AG08396 (cell line): Measurements from ENCODE around the gene KRT17.

ENCODE experiments used
- DNase-seq: peaks from one replicate; pipeline ENCODE4 v3.0.0; 2012; ENCODE audit warnings: low spot score, mixed read lengths

Gene KRT17

DNA sequence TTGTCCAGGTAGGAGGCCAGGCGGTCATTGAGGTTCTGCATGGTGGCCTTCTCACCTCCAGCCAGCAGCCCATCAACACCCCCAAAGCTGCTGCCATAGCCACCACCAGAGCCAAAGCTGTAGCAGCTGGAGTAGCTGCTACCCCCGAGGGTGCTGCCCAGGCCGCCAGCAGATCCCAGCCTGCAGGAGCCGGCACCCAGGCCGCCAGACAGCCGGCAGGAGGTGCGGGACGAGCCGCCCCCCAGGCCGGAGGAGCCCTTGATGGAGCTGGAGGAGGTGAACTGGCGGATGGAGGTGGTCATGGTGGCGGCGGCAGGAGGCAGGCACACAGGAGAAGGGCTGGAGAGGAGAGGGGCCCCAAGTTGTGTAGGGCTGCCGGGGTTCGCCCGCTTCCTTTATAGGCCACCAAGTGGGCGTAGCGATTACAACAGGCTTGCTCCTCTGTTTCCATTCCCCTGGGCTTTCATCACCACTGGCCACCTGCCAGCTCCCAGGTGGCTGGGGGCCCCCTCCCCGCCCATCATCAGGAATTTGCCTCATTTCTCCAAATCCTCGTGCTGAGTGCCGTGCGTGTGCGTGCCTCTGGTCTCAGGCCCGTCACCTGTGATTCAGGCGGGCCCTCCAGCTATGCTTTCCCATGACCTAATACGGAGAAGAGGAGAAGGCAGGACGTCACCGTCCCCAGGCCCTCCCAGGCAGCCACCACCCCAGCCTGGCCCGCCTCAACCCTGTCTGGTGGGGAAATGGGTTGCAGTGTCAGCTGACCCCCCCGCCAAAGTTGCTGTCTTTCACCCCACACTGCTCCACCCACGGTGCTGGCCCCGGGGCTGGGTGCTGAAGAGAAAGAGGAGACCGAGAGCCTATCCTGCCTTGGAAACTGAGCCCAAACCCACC is at the start of gene KRT17:
Gene KRT17 (minus strand): TSS at position 368 of the 894 bp plus-strand sequence. CDS start 66 bp downstream, at position 302.
- no peak for DNase-seq

DNA sequence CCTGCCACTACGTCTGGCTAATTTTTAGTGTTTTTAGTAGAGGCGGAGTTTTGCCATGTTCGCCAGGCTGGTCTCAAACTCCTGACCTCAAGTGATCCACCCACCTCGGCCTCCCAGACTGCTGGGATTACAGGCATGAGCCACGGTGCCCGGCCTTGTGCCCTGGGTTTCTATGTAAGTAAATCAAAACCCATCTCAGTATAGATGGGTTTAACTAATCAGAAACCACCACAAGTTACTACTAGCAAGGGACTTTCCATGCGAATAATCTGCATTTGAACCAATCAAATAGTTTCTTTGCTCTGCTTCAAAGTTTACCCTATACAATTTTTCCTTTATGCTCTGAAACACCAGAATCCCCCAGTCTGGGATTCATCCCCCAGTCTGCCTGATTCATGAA is 47.8 kb upstream of the KRT17 start:
- no peak for DNase-seq

DNA sequence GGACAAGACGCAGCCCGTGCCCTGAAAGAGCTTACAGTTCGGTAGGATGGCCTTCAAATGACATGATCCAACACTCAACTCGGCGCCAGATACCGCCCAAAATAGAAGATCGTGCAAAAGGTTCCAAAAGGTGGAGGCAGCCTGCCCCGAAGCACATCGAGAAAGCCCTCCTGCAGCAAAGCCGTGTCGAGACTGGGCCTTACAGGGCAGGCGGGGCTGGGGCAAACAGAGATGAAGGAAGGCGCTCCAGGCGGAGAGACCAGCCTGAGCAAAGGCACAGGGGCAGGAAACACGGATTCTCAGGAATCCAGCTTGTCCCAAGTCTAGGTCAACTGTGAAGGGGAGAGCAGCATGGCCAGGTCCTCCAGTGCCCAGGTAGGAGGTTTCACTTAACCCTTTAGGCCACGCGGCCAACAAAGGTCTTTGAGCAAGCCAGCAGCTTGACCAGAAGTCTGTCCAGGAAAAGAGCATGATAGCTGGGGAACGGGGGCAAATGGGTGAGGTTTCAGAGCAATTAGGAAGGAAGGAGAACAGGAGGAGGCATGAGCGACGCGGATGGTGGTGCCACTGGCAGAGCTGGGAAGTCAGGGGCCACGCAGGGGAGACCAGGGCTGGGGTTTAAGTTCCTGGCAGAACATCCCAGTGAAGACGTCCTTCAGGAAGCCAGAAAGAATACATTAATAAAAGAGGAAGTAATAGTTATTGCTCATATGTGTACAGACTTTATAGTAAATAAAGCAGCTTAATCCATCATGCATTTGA is 43.1 kb upstream of the KRT17 start:
- no peak for DNase-seq

DNA sequence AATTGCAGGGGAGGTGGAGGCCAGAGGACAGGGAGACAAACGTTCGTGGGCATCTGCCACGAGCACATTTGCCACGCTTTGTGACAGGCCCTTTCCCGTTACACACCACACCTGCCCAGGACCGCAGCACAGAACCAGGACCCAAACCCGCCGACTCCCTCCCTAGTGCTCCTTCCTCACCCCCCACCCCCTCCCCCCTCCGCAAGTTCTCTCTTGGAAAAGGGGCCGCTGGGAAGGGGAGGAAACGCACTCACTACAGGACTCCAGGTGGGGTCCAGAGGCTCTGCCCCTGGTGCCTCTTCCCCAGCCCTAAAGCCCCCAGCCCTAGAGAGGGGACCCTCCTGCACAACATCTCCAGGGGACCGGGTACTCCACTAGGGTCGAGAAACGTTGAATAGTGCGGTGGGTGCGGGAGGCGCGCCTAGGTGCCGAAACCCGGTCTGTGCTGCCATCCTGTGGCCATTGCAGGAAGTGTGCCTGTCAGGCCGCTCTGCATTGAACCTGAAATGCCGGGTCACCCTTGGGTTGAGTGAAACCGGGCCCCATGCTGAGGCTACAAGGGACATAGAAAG is 42.4 kb upstream of the KRT17 start:
- peak; percentile 86 for DNase-seq

DNA sequence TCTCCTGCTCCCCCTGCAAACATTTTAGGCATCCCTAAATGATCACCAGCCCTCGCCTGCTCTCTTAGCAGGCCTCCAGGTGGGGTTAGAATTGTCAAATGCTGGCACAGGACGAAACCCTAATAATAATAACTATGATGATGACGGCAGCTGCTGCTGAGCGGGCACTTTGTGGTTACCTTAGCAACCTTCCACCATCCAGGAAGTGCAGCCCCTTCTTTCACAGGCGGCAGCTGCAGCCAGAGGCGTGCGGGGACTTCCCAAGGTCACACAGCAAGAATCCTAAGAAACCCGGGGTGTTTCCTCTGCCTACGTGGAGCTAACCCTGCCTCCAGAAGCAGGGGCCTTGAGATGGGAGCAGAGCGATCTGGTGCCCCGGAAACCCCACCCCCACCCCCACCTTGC is 41.9 kb upstream of the KRT17 start:
- no peak for DNase-seq

DNA sequence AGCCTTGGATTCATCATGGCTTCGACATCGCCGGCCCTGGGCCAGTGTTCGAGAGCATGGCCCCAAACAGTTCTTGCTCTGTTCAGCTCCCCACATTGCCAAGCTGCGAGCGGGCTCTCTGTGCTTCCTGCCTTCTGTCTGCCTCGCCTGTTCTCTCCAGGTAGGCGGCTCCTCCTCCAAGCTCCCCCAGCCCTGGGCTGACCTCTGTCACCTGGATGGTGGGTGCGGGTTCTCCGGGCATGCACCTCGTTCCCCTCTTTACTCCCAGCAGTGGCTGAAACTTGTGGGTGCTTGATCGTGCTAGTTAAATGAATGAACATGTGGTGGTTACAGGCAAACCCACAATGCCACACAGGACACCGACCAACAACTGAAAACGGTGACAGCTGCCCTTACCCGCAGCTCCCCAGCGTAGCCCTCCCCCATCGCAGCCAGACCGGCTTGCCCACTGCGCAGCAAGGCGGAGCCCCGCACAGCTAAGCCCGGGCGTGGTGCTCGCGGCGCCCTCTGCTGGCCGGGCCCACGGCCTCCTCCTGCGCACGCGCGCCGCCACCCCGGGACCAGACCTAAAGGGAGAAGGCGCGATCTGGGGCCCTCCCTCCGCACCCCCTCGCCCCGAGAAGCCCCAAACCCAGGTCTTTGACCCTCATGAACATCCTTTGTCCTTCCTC is 41.3 kb upstream of the KRT17 start:
- peak; percentile 97 for DNase-seq

DNA sequence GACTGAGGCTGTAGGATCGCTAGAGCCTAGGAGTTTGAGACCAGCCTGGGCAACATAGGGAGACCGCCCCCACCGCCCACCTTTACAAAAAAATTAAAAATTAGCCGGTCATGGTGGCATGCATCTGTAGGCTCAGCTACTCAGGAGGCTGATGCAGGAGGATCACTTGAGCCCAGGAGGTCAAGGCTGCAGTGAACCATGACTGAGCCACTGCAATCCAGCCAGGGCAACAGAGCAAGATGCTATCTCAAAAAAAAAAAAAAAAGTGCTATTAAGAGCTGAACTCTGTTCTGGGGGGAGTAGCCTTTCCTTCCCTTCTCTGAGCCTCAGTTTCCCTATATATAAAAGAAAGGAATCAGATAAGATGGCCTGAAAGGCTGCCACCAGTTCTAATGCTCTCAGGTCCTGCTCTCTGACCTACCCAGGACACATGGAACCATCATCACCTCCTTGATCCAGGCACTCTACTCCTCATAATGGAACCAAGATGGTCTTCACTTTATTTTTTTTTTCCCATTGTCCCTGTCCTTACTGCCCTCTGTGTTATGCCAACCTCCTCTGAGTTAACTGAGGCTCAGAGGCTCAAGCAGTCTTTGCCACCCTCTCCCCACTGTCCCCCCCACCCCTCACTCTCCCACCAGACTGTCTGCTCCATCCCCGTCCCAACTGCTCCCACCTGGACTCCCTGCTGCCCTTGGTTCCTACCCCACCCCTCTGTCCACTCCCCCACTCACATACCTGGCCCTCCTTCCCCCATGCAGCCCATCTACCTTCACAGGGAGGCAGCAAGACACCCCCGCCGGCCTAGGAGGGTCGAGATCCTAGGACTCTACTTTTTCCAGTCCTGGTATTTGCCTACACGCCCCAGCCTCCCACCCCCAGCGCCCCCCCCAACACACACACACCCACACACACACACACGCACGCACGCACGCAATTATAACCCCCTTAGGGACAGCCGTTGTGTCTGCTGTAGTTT is 40.5 kb upstream of the KRT17 start:
- no peak for DNase-seq

DNA sequence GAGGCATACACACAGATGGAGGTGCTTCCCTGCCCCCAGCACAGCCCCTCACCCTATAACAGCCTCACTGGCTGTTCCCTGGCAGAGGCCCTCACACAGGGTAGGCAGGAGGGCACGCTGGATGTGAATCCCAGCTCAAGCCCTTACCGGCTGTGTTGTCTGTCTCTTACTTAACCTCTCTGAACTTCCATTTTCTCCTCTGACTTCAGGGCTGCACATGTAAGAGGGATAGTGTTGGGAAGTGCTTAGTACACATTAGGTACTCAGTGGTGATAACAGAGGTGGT is 39.7 kb upstream of the KRT17 start:
- no peak for DNase-seq

DNA sequence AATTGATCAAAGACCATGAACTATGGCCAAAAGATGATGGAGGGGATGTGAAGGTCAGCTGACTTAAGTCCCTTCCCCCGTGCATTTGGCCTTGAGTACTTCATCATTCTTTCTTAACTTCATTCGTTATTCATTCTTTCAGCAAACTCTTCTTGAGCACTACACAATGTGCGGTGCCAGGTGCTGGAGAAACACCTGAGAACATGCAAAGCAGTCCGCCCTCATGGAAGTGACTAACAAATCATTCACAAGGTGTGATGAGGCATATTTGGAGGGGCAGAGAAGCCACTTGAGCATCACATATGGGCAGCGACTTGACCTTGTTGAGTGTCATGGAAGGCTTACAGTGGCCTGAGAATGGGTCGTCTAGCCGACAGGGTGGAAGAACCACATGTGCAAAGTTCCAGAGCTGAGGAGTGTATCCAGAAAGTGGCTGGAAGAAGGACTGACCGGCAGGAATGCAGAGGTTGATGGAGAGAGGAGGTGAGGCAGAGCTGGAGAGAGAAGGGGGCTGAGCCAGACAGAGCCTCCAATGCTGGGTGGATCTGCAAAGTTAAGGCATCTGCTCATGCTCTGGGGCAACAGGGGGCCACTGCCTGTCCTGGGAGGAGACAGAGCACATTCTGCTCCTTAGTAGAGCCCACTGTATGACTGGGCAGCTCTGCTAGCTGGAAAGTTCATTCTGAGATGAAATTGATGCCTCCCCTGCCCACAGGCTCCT is 39.2 kb upstream of the KRT17 start:
- no peak for DNase-seq

DNA sequence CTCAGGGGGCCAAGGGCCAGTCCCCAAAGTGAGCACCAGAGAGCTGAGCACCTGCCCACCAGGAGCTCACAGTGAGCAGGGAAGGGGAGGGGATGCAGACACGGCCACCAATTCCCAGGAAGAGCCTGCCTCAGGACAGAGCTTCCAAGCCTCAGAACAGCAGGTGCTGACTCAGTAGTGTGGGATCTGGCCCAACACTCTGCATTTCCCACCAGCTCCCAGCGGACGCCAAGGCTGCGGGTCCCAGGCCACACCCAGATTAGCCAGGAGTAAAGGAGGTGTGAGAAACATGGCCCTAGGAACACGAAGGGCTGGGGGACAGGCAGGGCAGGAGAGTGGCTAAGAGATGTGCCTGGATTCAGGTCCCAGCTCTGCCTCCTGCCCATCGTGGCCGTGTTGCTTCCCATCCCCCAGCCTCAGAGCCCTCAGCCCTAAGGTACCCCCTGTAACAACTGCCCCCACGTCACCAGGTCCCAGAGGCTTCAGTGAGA is 35.9 kb upstream of the KRT17 start:
- no peak for DNase-seq

DNA sequence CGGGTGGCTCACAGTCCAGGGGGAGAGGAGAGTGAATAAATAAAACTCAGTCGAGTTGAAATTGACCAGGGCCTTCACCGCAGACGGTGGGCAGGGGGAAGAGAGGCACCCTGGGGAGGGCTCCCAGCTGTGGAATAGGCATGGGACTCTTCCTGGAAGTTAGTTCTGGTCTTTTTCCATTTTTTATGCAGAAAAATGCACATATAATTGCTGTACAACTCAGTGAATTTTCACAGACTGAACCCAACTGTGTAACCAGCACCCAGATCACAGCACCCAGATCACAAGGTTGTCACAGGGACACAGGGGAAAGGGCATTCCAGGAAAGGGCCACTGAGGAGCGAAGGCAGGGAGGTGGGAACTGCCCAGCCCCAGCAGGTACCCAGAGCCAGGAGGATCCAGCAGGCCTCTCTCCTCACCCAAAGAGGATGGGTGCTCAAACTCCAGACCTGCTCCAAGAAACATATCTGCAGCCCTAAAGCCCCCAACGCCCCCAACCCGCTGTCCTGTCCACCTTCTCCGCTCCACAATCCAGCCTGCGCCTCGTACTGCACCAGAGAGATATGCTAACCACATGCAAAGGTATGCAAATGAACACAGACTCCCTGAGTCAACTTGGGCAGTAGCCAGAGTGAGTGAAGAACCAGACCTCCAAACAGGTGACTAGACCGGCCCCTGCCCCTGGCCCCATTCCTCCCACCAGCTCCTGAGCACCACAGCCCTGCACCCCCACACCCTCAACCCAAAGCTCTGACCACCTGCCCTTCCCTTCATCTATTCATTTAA is 35.2 kb upstream of the KRT17 start:
- no peak for DNase-seq

DNA sequence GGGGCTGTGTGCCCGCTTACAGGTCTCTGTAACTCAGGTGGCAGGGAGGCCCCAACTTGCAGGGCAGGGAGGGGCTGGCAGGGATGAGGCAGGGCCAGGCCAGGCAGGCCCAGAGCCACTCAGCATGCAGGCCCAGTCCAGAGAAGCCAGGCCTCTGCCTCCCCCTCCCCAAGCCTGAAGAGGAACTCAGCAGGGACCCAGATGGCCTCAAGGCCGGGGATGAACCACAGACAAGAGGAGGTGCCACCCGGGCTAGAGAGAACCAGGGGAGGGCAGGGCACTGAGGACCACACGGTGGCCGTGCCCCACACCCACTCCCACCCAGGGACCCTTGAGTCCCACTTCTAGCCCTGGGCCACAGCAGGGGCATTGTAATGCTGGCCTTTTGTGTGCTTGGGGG is 34.5 kb upstream of the KRT17 start:
- DNase-seq: no peak

DNA sequence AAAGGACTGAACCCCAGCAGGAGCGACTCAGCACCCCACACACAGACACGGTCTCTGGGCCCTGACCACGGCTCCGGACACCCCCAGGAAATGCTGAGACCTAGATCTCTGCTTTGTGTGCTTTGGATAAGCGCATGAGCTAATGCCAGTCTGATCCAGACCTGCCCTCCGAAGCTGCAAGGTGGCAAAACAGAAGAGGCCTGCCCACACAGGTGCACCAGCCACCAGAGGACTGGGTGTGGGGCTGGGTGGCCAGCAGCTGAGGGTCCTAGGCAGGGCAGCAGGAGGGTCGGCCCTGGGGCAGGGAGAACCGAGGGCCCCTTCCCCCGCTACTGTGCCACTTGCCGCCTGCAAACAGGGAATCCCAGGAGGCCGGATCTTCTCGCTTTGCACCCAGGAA is 33.6 kb upstream of the KRT17 start:
- DNase-seq: no peak

DNA sequence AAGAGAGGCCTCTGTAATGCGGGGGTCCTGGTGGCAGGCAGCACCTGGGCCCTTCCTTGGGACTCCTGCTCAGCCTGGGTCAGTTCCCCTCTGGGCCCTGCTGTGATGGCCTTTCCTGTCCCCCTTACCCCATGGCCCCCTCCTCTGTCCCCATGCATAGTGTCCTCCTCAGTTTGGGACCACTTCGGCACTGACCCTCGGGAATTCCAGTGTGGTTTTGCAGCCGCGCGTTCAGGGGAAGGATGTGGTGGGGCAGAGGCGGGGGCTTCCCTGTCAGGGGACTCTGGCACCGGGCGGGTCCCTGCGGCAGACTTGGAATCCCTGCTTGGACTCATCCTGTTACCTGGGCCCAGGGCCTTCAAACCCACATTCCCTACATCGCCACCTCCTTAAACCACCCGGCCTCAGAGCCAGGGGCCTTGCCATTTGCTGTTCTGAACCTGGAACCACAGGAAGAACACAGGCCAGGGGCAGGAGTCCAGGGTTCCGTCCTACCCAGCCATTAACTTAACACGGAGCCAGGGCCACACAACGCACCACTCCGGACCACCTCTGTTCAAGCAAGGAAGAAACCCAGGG is 32.9 kb upstream of the KRT17 start:
- no peak for DNase-seq

DNA sequence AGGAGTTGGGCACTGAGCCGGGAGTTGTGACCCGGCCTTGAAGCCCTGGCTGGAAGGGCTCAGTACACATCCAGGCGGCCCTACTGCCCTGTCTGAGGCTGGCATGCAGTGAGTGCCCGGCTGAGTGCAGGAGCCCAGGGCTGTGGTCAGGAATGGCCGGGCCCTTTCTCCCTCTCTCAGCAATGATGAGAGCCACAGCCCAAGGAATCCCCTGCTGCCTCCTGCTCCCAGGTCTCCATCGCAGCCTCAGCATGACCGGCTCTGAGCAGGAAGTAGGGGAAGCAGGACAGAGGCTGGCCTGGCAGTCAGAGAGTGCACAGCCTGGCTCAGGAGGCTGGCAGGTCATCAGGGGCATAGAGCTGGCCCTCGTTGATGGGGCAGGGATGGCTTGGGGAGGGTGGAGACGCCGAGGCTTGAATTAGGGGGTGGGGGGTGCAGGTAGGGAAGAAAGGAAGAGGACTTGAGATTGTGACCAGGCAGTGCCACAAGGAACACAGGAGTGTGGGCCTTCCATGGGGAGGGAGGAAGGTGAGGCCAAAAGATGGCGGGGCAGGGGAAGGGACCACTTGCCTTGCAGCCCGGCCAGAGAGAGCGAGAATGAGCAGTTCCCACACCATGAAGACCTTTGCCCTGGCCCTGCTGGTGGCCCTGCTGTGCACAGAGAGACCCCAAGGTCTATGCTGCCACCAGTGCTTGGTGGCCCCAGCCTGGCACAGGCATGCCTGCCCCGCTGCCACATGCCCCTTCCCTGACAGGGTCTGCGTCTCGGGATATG is 32.1 kb upstream of the KRT17 start:
- no peak for DNase-seq

DNA sequence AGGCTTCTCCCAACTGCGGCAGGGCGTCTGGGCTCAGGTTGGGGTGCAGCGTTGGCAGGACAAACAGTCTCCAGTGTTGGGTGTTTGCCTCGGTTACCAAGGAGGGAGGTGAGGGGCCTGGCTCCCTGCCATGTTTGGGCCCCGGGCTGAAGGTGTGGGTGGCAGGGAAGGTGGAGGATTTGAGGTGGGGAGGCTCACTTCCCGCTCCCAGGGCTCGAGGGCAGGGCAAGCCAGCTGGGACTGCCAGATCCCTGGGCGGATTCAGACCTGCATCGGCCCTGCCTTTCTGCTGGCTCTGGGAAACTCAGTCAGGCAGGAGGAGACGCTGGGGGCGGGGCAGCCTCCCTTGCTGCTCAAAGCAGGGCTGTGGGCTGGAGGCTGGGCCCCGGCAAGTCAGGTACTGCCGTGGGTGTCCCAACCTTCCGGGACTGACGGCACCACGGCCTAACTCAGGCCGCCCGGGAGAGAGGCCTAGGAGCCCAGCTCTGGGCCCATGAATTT is 31.3 kb upstream of the KRT17 start:
- DNase-seq: no peak

DNA sequence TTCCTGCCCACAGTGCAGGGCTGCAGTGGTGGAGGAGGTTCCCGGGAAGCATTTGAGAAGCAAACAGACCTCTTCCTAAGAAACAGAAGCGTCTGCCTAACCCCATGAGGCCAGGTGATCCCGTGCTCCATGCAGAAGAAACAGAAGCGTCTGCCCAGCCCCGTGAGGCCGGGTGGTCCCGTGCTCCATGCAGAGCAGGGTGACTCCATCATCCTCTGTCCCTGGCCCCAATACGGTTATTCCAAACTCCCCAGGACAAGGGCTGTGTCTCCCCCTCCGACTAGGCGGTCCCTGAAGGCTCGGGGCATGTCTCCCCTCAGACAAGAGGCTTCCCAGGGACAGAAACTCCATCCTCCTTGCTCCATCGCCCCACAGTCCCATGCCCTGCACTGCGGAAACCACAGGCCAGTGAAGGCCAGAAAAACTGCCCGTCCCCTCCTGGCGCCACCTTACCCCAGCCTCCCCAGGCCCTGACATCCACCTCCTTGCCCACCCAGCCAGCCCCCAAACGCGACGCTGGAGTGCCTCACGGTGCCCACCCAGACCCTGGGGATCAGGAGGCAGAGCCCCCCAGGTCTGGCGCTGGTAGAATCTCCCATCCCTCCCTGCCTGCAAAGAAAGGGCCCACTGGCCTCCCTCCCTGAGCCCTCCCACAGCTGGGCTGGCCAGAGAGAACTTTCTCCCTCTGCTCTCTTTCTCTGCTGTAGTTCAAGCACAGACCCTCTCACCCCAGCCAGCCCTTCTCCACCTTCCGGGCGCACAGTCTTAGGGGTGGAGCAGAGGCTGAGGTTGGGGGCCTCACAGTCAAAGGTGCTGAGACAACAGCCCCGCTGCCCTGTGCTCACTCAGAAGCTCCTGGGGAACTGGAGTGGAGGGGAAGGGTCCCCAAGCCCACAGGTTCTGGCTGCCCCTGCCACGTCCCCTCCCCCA is 30.6 kb upstream of the KRT17 start:
- no peak for DNase-seq
